OCI-LY7 (cell line): ENCODE measurements around the gene GPR139. TPM values are rescaled to one million over a fixed set of nuclear protein-coding genes. Genes with fewer than 3 reads are reported as not detected.

Experiments used
- BruUV-seq: library from RNA; stranded (reverse); fragments of 400-500 nt; replicated peaks from 2 replicates; lab custom pipeline; 2021; lab: Mats Ljungman, UMichigan
- CTCF ChIA-PET: fragments of 300-600 bp; sonication (Branson Sonifier 250); formaldehyde crosslinking; loops from one replicate; lab custom pipeline; 2022; ENCODE audit warnings: antibody characterized with exemption; ENCODE audit not compliant: unreplicated experiment; lab: Charles Lee
- POLR2A ChIA-PET: fragments of 300-600 bp; sonication (Branson Sonifier 250); formaldehyde crosslinking; loops from one replicate; lab custom pipeline; 2022; ENCODE audit warnings: antibody characterized with exemption; lab: Charles Lee
- DNase-seq: peaks from one replicate; pipeline ENCODE4 v3.0.0-alpha.2; 2015; ENCODE audit warnings: low spot score
- H2AFZ ChIP-seq: fragments of 200-600 bp; sonication (generic), shearing (Covaris generic); 2 replicates; pipeline ENCODE4 v1.6.1; 2014; ENCODE audit warnings: mild to moderate bottlenecking, antibody characterized with exemption, low read length, moderate library complexity
- H3K27ac ChIP-seq: fragments of 200-600 bp; sonication (generic); 2 replicates; pipeline ENCODE4 v1.5.1; 2014; ENCODE audit warnings: mixed run types, low read depth, mild to moderate bottlenecking, moderate library complexity, low read length, inconsistent platforms; ENCODE audit not compliant: poor library complexity, severe bottlenecking
- H3K36me3 ChIP-seq: fragments of 200-600 bp; sonication (generic); 2 replicates; pipeline ENCODE4 v1.6.1; 2014; ENCODE audit warnings: mild to moderate bottlenecking, antibody characterized with exemption, low read length, moderate library complexity, mixed read lengths; ENCODE audit not compliant: insufficient read depth
- H3K4me1 ChIP-seq: fragments of 200-600 bp; sonication (generic); 2 replicates; pipeline ENCODE4 v1.5.1; 2014; ENCODE audit warnings: mild to moderate bottlenecking, low read length; ENCODE audit not compliant: insufficient read depth, poor library complexity, severe bottlenecking
- H3K4me2 ChIP-seq: fragments of 200-600 bp; sonication (generic); 2 replicates; pipeline ENCODE4 v1.6.1; 2014; ENCODE audit warnings: mild to moderate bottlenecking, low read length
- H3K4me3 ChIP-seq: fragments of 200-600 bp; sonication (generic); 2 replicates; pipeline ENCODE4 v1.5.1; 2014; ENCODE audit warnings: mild to moderate bottlenecking, low read depth, low read length; ENCODE audit not compliant: poor library complexity, severe bottlenecking
- H3K79me2 ChIP-seq: fragments of 200-600 bp; sonication (generic); 2 replicates; pipeline ENCODE4 v1.6.1; 2016; ENCODE audit warnings: low read depth, mild to moderate bottlenecking, low read length, moderate library complexity, mixed read lengths; ENCODE audit not compliant: insufficient read depth
- H3K9me2 ChIP-seq: fragments of 200-600 bp; sonication (generic); 2 replicates; pipeline ENCODE4 v1.6.1; 2016; ENCODE audit warnings: mild to moderate bottlenecking, low read length, mixed read lengths; ENCODE audit not compliant: insufficient read depth
- H3K9me3 ChIP-seq: fragments of 200-600 bp; sonication (generic); 2 replicates; pipeline ENCODE4 v1.6.1; 2014; ENCODE audit warnings: mild to moderate bottlenecking, mixed run types, low read length, mixed read lengths
- H4K20me1 ChIP-seq: fragments of 200-600 bp; sonication (generic); 2 replicates; pipeline ENCODE4 v1.6.1; 2014; ENCODE audit warnings: mild to moderate bottlenecking, antibody characterized with exemption, low read length, moderate library complexity, mixed read lengths; ENCODE audit not compliant: insufficient read depth
- CTCF ChIP-seq: fragments of 200-600 bp; sonication (generic); conservative IDR thresholded peaks from 2 replicates; pipeline ENCODE4 v1.5.1; 2014; ENCODE audit warnings: mild to moderate bottlenecking, antibody characterized with exemption, low read length, moderate library complexity, mixed read lengths
- EZH2phosphoT487 ChIP-seq: fragments of 200-600 bp; sonication (generic); IDR thresholded peaks from 2 replicates; pipeline ENCODE4 v1.6.1; 2018; ENCODE audit warnings: low read depth, borderline replicate concordance, mild to moderate bottlenecking, mixed run types, antibody characterized with exemption, low read length, moderate library complexity, mixed read lengths
- intact Hi-C: fragments of 100-400 bp; cut with micrococcal nuclease; formaldehyde crosslinking; loops from one replicate; pipeline ENCODE4 v1.10.0; 2022; ENCODE audit not compliant: unreplicated experiment
- total RNA-seq, 2 experiments: library from RNA; depleted of rRNA in 1 of 2; stranded (reverse); fragments of >200 nt in 1 of 2; shearing (Covaris generic) in 1 of 2; gene quantifications; 2 replicates each; pipeline ENCODE4 v1.2.3, GENCODE V29; 2014 to 2022

The GPR139 gene
- total RNA-seq, 2 experiments from 2014 or later, result not detected

GRCh38 chr16:20084624-20085226, 11.0 kb upstream of the GPR139 start:
- ChIA-PET POLR2A (no interaction called here), CTCF (no interaction called here)
- Histone ChIP-seq H3K9me2 (no peaks in the 10 kb centered on the region), H3K27ac (no peak overlapping the region), H3K36me3 (no peaks in the 10 kb centered on the region), H3K4me3 (no peak overlapping the region), H3K79me2 (no peaks in the 10 kb centered on the region), H2AFZ (no peak overlapping the region), H3K4me2 (no peak overlapping the region), H3K9me3 (no peaks in the 10 kb centered on the region), H4K20me1 (no peaks in the 10 kb centered on the region), H3K4me1 (no peaks in the 10 kb centered on the region)
- BruUV-seq, result no TSS peak
- DNase-seq, result no peak
- intact Hi-C loops, result no loop called here
- no peak for TF ChIP-seq EZH2phosphoT487
- TF ChIP-seq CTCF, result no peak

GRCh38 chr16:20079106-20079505, 5.4 kb upstream of the GPR139 start:
- no peak for DNase-seq
- no peaks in the 10 kb centered on the region for H4K20me1 ChIP-seq
- no peak overlapping the region for H3K4me3 ChIP-seq
- CTCF ChIA-PET, result no interaction called here
- H3K4me2 ChIP-seq, result no peak overlapping the region
- TF ChIP-seq CTCF, result no peak
- H3K79me2 ChIP-seq, result no peaks in the 10 kb centered on the region
- H2AFZ ChIP-seq, result no peak overlapping the region
- no peaks in the 10 kb centered on the region for H3K9me2 ChIP-seq
- no TSS peak for BruUV-seq
- H3K27ac ChIP-seq, result no peak overlapping the region
- POLR2A ChIA-PET, result no interaction called here
- no peaks in the 10 kb centered on the region for H3K36me3 ChIP-seq
- intact Hi-C loops, result no loop called here
- no peaks in the 10 kb centered on the region for H3K4me1 ChIP-seq
- H3K9me3 ChIP-seq, result no peaks in the 10 kb centered on the region

GRCh38 chr16:20075243-20075642, 1.6 kb upstream of the GPR139 start:
- TF ChIP-seq CTCF, result no peak
- H3K4me1 ChIP-seq, result no peaks in the 10 kb centered on the region
- H3K9me2 ChIP-seq, result no peaks in the 10 kb centered on the region
- ChIA-PET POLR2A (no interaction called here), CTCF (no interaction called here)
- BruUV-seq, result no TSS peak
- DNase-seq, result no peak
- no peak overlapping the region for H2AFZ ChIP-seq
- no peaks in the 10 kb centered on the region for H3K36me3 ChIP-seq
- H4K20me1 ChIP-seq, result no peaks in the 10 kb centered on the region
- H3K9me3 ChIP-seq, result no peaks in the 10 kb centered on the region
- H3K4me3 ChIP-seq, result no peak overlapping the region
- intact Hi-C loops, result no loop called here
- no peak overlapping the region for H3K4me2 ChIP-seq
- no peaks in the 10 kb centered on the region for H3K79me2 ChIP-seq
- no peak overlapping the region for H3K27ac ChIP-seq
